HG03159 (cell line): ENCODE measurements around the gene PAF1.

Experiments used
- ATAC-seq: cut with Tn5 transposase; IDR thresholded peaks from one replicate; pipeline ENCODE4 v1.9.1; 2021; ENCODE audit warnings: mild to moderate bottlenecking, moderate library complexity; ENCODE audit not compliant: unreplicated experiment

The PAF1 gene

DNA sequence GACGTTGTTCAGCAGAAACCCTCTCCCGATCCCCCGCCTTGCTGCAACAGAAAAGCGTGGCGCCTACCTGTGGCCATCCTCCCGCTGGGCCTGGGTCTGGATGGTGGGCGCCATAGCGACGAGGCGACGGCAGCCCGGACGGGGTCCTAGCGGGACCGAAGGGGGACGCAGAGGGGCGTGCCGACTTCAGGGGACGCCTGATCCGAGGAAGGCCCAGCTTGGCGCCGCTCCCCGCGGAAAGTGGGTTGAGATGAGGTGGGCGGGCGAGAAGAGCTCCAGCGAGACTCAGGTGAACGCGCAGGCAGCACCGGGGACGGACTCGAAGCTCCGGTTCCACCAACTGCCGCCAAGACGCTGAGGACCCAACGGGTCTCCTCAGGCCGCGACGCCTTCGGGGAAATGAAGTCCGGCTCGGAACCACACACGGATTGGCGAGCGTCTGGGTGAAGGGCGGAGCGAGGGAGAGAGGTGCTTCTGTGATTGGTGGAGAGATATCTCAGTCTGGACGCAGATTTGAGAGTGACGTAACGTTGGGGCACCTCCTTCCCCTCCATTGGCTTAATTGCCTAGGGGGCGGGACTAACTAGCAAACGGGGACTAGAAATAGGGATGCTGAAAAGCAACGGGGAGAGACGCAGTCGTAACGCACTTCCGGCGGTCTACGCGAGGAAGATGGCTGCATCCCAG lies at the start of gene PAF1, which contains the start of gene MED29:
Gene PAF1, minus strand, starts transcription at position 356 of the 687 bp plus-strand sequence. Its CDS starts 242 bp downstream, at position 114.
Gene MED29, plus strand, starts transcription at position 628 of the 687 bp plus-strand sequence. Its CDS starts 45 bp downstream, at position 673.
- peak; percentile 89 for ATAC-seq

- ATAC-seq: no peak
Measured at GRCh38 chr19:39438270-39438934, 47.5 kb upstream of the PAF1 start.

GRCh38 chr19:39436350-39436716 lies 45.4 kb upstream of the PAF1 start:
- ATAC-seq: no peak

DNA sequence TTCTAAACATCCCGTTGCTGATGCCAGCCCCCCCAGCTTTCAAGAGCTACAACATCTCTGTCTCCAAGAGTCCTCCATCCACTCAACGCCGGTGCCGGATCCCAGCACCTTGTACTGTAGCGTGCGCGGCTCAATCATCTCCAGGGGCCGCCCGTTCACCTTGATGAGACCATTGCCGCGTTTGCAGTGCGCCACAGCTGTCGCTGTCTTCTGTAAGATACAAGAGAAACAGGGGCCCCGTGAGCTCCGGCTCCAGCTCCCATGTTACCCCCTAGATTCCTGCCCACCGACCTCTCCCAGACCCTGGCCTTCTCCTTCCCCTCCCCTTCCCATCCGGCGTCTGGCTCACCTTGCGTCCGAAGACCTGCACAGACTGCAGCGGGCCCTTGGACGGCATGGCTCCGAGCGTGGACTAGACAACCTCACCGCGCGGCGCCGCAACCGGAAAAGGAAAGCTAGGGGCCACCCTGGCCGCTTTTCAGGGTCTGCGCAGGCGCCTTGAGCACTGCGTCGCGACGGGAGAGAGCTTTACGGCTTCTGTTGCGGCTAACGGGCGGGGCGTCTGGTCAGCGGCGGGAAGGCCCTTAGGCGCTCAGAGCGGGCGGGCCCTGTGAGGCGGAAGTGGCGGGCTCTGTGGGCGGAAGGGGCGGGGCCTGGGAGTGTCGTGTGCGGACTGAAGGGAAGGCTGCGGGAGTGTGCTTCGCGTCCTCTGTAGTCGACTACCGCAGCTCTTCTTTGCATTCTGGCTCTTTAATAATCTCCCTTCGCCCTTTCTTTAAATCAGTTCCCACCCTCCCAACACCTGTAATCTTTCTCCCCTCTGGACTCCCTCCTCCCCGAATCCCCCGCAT lies 44.8 kb upstream of the PAF1 start, which contains the start of gene RPS16:
Gene RPS16, minus strand, starts transcription at position 451 of the 851 bp plus-strand sequence. Its CDS starts 54 bp downstream, at position 397.
- ATAC-seq: peak; percentile 75

DNA sequence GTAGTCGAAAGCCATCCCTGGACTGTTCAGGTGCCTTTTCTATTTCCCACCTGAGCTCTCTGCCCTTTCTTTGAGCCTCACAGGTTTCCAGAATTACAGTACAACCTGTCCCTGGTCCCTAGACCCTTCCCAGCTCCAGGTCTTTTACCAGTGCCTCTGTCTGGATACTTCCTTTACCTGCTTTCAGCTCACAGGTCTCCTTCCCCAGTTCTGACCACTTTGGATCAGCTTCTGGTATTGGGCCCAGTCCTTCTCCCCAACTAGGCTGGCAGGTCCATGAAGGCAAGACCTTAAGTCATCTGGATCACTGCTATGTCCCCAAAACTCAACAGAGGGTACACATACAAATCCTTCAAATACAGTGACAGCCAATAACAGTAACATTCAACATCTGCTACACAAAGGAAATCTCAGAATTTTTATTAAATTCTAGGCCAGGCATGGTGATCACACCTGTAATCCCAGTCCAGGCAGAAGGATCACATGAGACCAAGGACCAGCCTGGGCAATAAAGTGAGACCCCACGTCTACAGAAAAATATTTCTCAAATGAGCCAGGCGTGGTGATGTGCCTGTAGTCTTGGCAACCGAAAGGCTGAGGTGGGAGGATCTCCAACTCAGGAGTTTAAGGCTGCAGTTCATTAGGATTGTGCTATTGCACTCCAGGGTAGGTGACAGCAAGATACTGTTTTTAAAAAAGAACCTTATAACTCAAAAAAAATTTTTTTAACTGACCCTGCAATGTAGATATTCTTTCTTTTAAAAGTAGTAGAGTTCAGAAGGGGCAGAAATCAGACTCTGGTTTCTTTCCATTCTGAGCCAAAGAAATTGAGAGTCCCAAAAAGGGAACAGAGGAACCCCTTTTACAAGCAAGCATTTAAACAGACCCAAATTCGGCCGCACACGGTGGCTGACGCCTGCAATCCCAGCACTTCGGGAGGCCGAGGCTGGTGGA lies 43.5 kb upstream of the PAF1 start:
- ATAC-seq: no peak

DNA sequence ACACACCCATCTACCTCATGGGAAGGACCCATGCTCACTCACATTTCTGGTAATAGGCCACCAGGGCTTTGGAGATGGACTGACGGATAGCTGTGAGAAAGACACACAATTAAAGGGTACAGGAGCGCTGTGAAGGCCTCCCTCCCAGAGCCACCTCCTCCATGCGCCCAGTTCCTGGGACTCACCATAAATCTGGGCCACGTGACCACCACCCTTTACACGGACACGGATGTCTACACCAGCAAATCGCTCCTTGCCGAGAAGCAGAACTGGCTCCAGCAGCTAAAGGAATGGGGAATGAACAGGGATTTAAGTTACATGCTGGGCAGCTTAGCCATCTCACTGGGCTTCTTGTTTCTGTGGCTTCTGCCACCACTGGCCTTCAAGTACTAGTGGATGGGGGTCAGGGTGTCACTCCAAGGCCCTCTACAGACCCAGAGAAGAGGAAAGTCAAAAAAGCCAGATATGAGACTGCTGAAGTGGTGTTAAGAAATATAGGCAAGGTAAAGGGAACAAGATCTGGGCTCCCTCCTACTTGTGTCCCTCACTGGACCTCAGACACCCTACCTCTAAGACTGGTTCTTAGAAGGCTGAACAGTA lies 42.7 kb upstream of the PAF1 start:
- ATAC-seq: no peak

- ATAC-seq: no peak
Measured at GRCh38 chr19:39432677-39433025, 41.7 kb upstream of the PAF1 start.

- peak; percentile 44 for ATAC-seq
Measured at GRCh38 chr19:39430675-39431593, 40.0 kb upstream of the PAF1 start.

- no peak for ATAC-seq
Measured at GRCh38 chr19:39428283-39429112, 37.6 kb upstream of the PAF1 start.

GRCh38 chr19:39427707-39428106 lies 36.8 kb upstream of the PAF1 start:
- ATAC-seq: no peak

GRCh38 chr19:39426170-39426569 lies 35.3 kb upstream of the PAF1 start:
- no peak for ATAC-seq

- no peak for ATAC-seq
Measured at GRCh38 chr19:39425744-39426143, 34.8 kb upstream of the PAF1 start.

- no peak for ATAC-seq
Measured at GRCh38 chr19:39424934-39425333, 34.0 kb upstream of the PAF1 start.

GRCh38 chr19:39423258-39424086 lies 32.6 kb upstream of the PAF1 start:
- ATAC-seq: no peak

DNA sequence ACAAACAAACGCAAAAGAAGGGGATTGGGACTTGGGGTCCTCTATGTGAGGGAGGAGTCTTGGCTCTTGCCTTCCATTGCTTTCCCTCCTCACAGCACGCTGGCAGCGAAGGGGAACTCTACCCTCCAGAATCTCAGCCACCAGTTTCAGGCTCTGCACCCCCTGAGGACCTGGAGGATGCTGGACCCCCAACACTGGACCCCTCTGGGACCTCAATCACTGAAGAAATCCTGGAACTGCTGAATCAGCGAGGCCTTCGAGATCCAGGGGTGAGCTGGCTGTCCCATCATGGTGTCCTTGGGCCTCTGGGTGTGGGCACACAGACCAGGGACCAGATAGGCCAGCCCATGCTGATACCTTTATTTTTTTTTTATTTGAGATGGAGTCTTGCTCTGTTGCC lies 31.1 kb upstream of the PAF1 start:
- no peak for ATAC-seq

- no peak for ATAC-seq
Measured at GRCh38 chr19:39420769-39421168, 29.9 kb upstream of the PAF1 start.

- ATAC-seq: no peak
Measured at GRCh38 chr19:39419003-39419402, 28.1 kb upstream of the PAF1 start.
